HepG2 (cell line): Measurements from ENCODE around the gene FUT3. TPM values are rescaled to one million over a fixed set of nuclear protein-coding genes. Genes with fewer than 3 reads are reported as not detected.
A peak's percentile ranks its signal among the peaks of the same experiment; 100 is the strongest.

Experiments
- AHDC1 ChIP-seq: sonication (generic); formaldehyde crosslinking; IDR thresholded peaks from 2 replicates; pipeline ENCODE4 v1.5.1; 2020; ENCODE audit warnings: mild to moderate bottlenecking, missing genetic modification reagents, borderline replicate concordance
- NAIF1 ChIP-seq: sonication (generic); formaldehyde crosslinking; IDR thresholded peaks from 2 replicates; pipeline ENCODE4 v1.5.0; 2020; ENCODE audit warnings: mild to moderate bottlenecking, missing genetic modification reagents, borderline replicate concordance
- NFE2 ChIP-seq: sonication (generic); formaldehyde crosslinking; IDR thresholded peaks from 2 replicates; pipeline ENCODE4 v1.4.0; 2020; ENCODE audit warnings: missing genetic modification reagents
- NPAS2 ChIP-seq: sonication (generic); formaldehyde crosslinking; IDR thresholded peaks from 2 replicates; pipeline ENCODE4 v1.8.0; 2022; ENCODE audit warnings: mild to moderate bottlenecking, missing genetic modification reagents, borderline replicate concordance
- NR2C2 ChIP-seq: sonication (generic); formaldehyde crosslinking; IDR thresholded peaks from 2 replicates; pipeline ENCODE4 v1.4.0; 2020; ENCODE audit warnings: missing genetic modification reagents, mild to moderate bottlenecking, moderate library complexity, borderline replicate concordance
- SNAPC2 ChIP-seq: sonication (generic); formaldehyde crosslinking; IDR thresholded peaks from 2 replicates; pipeline ENCODE4 v1.8.1; 2022; ENCODE audit warnings: mild to moderate bottlenecking, missing genetic modification reagents
- SNAPC5 ChIP-seq: sonication (generic); formaldehyde crosslinking; IDR thresholded peaks from 2 replicates; pipeline ENCODE4 v1.8.1; 2023; ENCODE audit warnings: mild to moderate bottlenecking, missing genetic modification reagents, borderline replicate concordance
- ZEB1 ChIP-seq: IDR thresholded peaks from 2 replicates; pipeline ENCODE4 v1.6.1; 2012; ENCODE audit warnings: mild to moderate bottlenecking, low read depth, inconsistent platforms; ENCODE audit not compliant: insufficient replicate concordance
- ZKSCAN5 ChIP-seq: sonication (generic); formaldehyde crosslinking; IDR thresholded peaks from 2 replicates; pipeline ENCODE4 v1.5.1; 2020; ENCODE audit warnings: mild to moderate bottlenecking, missing genetic modification reagents
- ZNF264 ChIP-seq: sonication (generic); formaldehyde crosslinking; IDR thresholded peaks from 2 replicates; pipeline ENCODE4 v1.4.0; 2020; ENCODE audit warnings: missing genetic modification reagents
- ZNF776 ChIP-seq: sonication (generic); formaldehyde crosslinking; IDR thresholded peaks from 2 replicates; pipeline ENCODE4 v1.4.0; 2020; ENCODE audit warnings: mild to moderate bottlenecking, missing genetic modification reagents
- ZSCAN25 ChIP-seq: sonication (generic); formaldehyde crosslinking; IDR thresholded peaks from 2 replicates; pipeline ENCODE4 v1.8.0; 2022; ENCODE audit warnings: mild to moderate bottlenecking, missing genetic modification reagents
- polyA plus RNA-seq, 8 experiments: library from polyadenylated mRNA; depleted of rRNA in 3 of 8; stranded (reverse) in 7 of 8; unstranded in 1 of 8; fragments of >200 nt; fragmentation: Illumina TruSeq in 4 of 8; extraction: Trizol in 4 of 8; gene quantifications; 2 replicates each; pipeline versions ENCODE4 v1.2.1 to v1.2.3, GENCODE V29; 2011 to 2016; ENCODE audit warnings: low read depth in 4 of 8, missing spikeins in 1 of 8, mixed read lengths in 1 of 8; ENCODE audit not compliant: insufficient read depth in 1 of 8
- total RNA-seq, 5 experiments: library from RNA; depleted of rRNA; stranded (reverse); fragments of >200 nt; fragmentation: Illumina TruSeq; extraction: Trizol; gene quantifications; 2 replicates each; pipeline ENCODE4 v1.2.3, GENCODE V29; 2016; ENCODE audit warnings: low read depth in 1 of 5
- TF ChIP-seq, protein P1 (sequence below): sonication (generic); formaldehyde crosslinking; conservative IDR thresholded peaks from 2 replicates; pipeline ENCODE4 v1.8.0; 2022; ENCODE audit warnings: mild to moderate bottlenecking, moderate library complexity, missing genetic modification reagents
- TF ChIP-seq, protein P2 (sequence below): sonication (generic); formaldehyde crosslinking; IDR thresholded peaks from 2 replicates; pipeline ENCODE4 v1.4.0; 2020; ENCODE audit warnings: mild to moderate bottlenecking, missing genetic modification reagents
- TF ChIP-seq, protein P3 (sequence below): sonication (generic); formaldehyde crosslinking; IDR thresholded peaks from 2 replicates; pipeline ENCODE4 v1.5.0; 2020; ENCODE audit warnings: missing genetic modification reagents, mild to moderate bottlenecking, borderline replicate concordance
- TF ChIP-seq, protein P4 (sequence below): sonication (generic); formaldehyde crosslinking; conservative IDR thresholded peaks from 2 replicates; pipeline ENCODE4 v1.5.0; 2020; ENCODE audit warnings: missing genetic modification reagents

FUT3 gene
- total and polyA plus RNA-seq, 2 of the 13 experiments (the other 11 are each of a cell fraction or from before 2014, with no cell fraction given), result 0.53 to 1.1 TPM

GRCh38 chr19:5828661-5829566 is 22.3 kb downstream of the FUT3 start (continued):
- TF ChIP-seq, protein P1, sequence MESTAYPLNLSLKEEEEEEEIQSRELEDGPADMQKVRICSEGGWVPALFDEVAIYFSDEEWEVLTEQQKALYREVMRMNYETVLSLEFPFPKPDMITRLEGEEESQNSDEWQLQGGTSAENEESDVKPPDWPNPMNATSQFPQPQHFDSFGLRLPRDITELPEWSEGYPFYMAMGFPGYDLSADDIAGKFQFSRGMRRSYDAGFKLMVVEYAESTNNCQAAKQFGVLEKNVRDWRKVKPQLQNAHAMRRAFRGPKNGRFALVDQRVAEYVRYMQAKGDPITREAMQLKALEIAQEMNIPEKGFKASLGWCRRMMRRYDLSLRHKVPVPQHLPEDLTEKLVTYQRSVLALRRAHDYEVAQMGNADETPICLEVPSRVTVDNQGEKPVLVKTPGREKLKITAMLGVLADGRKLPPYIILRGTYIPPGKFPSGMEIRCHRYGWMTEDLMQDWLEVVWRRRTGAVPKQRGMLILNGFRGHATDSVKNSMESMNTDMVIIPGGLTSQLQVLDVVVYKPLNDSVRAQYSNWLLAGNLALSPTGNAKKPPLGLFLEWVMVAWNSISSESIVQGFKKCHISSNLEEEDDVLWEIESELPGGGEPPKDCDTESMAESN (CRISPR knock-in tag), result 0 out of 2 replicates have a peak, but pooled peaks have one; percentile 23
- TF ChIP-seq ZEB1 (peak; percentile 8), ZNF264 (CRISPR knock-in tag) (no peak), NFE2 (CRISPR knock-in tag) (no peak), ZNF776 (CRISPR knock-in tag) (no peak), ZKSCAN5 (no peak), ZSCAN25 (no peak), NPAS2 (CRISPR knock-in tag) (no peak), AHDC1 (CRISPR knock-in tag) (0 out of 2 replicates have a peak, but pooled peaks have one; percentile 7), NAIF1 (CRISPR knock-in tag) (0 out of 2 replicates have a peak, but pooled peaks have one; percentile 34), SNAPC5 (CRISPR knock-in tag) (no peak), SNAPC2 (CRISPR knock-in tag) (no peak), NR2C2 (CRISPR knock-in tag) (no peak)
- TF ChIP-seq, protein P2, sequence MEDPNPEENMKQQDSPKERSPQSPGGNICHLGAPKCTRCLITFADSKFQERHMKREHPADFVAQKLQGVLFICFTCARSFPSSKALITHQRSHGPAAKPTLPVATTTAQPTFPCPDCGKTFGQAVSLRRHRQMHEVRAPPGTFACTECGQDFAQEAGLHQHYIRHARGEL (CRISPR knock-in tag), result no peak
- TF ChIP-seq, protein P3, sequence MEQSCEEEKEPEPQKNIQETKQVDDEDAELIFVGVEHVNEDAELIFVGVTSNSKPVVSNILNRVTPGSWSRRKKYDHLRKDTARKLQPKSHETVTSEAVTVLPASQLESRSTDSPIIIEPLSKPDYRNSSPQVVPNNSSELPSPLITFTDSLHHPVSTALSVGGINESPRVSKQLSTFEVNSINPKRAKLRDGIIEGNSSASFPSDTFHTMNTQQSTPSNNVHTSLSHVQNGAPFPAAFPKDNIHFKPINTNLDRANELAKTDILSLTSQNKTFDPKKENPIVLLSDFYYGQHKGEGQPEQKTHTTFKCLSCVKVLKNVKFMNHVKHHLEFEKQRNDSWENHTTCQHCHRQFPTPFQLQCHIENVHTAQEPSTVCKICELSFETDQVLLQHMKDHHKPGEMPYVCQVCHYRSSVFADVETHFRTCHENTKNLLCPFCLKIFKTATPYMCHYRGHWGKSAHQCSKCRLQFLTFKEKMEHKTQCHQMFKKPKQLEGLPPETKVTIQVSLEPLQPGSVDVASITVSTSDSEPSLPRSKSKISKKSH (CRISPR knock-in tag), result peak; percentile 2; the same call in 1 of the 2 replicates
- TF ChIP-seq, protein P4, sequence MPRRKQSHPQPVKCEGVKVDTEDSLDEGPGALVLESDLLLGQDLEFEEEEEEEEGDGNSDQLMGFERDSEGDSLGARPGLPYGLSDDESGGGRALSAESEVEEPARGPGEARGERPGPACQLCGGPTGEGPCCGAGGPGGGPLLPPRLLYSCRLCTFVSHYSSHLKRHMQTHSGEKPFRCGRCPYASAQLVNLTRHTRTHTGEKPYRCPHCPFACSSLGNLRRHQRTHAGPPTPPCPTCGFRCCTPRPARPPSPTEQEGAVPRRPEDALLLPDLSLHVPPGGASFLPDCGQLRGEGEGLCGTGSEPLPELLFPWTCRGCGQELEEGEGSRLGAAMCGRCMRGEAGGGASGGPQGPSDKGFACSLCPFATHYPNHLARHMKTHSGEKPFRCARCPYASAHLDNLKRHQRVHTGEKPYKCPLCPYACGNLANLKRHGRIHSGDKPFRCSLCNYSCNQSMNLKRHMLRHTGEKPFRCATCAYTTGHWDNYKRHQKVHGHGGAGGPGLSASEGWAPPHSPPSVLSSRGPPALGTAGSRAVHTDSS, result no peak
